AG04450 (cell line): Measurements from ENCODE around the gene TPSG1. TPM values are rescaled to one million over a fixed set of nuclear protein-coding genes. Genes with fewer than 3 reads are reported as not detected.

Source experiments
- CTCF ChIA-PET: fragments of 300-600, 350-600 bp; formaldehyde crosslinking; extraction: SDS; loops from one replicate; lab custom pipeline; 2022; ENCODE audit warnings: antibody characterized with exemption, inconsistent platforms; lab: Charles Lee
- POLR2A ChIA-PET: fragments of 350-600 bp; formaldehyde crosslinking; extraction: SDS; loops from one replicate; lab custom pipeline; 2021; ENCODE audit warnings: antibody characterized with exemption, inconsistent platforms; lab: Yijun Ruan, JAX
- DNase-seq: peaks from one replicate; pipeline ENCODE4 v3.0.0-alpha.2; 2011; ENCODE audit warnings: low read depth, low spot score
- H3K27ac ChIP-seq: one replicate; pipeline ENCODE4 v1.5.1; 2012; ENCODE audit warnings: low read depth, low read length, control low read depth
- H3K27me3 ChIP-seq: one replicate; pipeline ENCODE4 v1.6.0; 2012; ENCODE audit warnings: low read length; ENCODE audit not compliant: control insufficient read depth, insufficient read depth
- H3K4me3 ChIP-seq: 2 replicates; pipeline ENCODE4 v1.5.1; 2011; ENCODE audit warnings: mild to moderate bottlenecking, low read depth, low read length, control low read depth
- H3K9me3 ChIP-seq: 2 replicates; pipeline ENCODE4 v1.5.1; 2012; ENCODE audit warnings: low read length; ENCODE audit not compliant: control insufficient read depth, insufficient read depth
- polyA plus RNA-seq: library from polyadenylated mRNA; depleted of rRNA; stranded (reverse); fragments of >200 nt; gene quantifications from 2 replicates; pipeline ENCODE4 v1.2.3, GENCODE V29; 2011
- TF ChIP-seq, protein P1 (sequence below): IDR thresholded peaks from 2 replicates; pipeline ENCODE4 v1.5.1; 2011; ENCODE audit warnings: low read depth, low read length, control low read depth, inconsistent platforms

TPSG1 gene
- polyA plus RNA-seq, 1 experiment = not detected

DNA sequence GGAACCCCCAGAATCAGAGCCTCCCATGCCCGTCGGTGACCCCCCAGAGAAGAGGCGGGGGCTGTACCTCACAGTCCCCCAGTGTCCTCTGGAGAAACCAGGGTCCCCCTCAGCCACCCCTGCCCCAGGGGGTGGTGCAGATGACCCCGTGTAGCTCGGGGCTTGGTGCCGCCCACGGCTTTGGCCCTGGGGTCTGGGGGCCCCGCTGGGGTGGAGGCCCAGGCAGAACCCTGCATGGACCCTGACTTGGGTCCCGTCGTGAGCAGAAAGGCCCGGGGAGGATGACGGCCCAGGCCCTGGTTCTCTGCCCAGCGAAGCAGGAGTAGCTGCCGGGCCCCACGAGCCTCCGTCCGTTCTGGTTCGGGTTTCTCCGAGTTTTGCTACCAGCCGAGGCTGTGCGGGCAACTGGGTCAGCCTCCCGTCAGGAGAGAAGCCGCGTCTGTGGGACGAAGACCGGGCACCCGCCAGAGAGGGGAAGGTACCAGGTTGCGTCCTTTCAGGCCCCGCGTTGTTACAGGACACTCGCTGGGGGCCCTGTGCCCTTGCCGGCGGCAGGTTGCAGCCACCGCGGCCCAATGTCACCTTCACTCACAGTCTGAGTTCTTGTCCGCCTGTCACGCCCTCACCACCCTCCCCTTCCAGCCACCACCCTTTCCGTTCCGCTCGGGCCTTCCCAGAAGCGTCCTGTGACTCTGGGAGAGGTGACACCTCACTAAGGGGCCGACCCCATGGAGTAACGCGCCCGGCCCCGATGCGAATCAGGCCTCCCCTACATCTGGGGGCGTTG lies 4.0 kb downstream of the TPSG1 start:
- CTCF ChIA-PET = no interaction called here
- DNase-seq = no peak
- Histone ChIP-seq H3K27me3 (no peaks in the 10 kb centered on the region), H3K4me3 (no peak overlapping the region), H3K27ac (no peak overlapping the region), H3K9me3 (no peaks in the 10 kb centered on the region; the same call in 1 of the 2 replicates)
- POLR2A ChIA-PET = no interaction called here
- TF ChIP-seq, protein P1, sequence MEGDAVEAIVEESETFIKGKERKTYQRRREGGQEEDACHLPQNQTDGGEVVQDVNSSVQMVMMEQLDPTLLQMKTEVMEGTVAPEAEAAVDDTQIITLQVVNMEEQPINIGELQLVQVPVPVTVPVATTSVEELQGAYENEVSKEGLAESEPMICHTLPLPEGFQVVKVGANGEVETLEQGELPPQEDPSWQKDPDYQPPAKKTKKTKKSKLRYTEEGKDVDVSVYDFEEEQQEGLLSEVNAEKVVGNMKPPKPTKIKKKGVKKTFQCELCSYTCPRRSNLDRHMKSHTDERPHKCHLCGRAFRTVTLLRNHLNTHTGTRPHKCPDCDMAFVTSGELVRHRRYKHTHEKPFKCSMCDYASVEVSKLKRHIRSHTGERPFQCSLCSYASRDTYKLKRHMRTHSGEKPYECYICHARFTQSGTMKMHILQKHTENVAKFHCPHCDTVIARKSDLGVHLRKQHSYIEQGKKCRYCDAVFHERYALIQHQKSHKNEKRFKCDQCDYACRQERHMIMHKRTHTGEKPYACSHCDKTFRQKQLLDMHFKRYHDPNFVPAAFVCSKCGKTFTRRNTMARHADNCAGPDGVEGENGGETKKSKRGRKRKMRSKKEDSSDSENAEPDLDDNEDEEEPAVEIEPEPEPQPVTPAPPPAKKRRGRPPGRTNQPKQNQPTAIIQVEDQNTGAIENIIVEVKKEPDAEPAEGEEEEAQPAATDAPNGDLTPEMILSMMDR = no peak

DNA sequence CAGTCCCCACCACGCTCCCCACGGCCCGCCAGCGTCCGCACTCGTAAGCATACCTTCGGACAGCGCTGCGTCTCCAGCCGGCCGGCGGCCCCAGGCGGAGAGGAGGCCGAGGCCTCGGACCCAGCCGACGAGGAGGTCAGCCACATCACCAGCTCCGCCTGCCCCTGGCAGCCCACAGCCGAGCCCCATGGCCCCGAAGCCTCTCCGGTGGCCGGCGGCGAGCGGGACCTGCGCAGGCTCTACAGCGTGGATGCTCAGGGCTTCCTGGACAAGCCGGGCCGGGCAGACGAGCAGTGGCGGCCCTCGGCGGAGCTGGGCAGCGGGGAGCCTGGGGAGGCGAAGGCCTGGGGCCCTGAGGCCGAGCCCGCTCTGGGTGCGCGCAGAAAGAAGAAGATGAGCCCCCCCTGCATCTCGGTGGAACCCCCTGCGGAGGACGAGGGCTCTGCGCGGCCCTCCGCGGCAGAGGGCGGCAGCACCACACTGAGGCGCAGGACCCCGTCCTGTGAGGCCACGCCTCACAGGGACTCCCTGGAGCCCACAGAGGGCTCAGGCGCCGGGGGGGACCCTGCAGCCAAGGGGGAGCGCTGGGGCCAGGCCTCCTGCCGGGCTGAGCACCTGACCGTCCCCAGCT lies 4.9 kb downstream of the TPSG1 start:
- TF ChIP-seq, protein P1 = no peak
- DNase-seq = no peak
- POLR2A ChIA-PET = no interaction called here
- CTCF ChIA-PET = no interaction called here
- H3K27me3 ChIP-seq = no peaks in the 10 kb centered on the region
- H3K9me3 ChIP-seq = no peaks in the 10 kb centered on the region; the same call in 1 of the 2 replicates
- no peak overlapping the region for H3K4me3 ChIP-seq
- H3K27ac ChIP-seq = no peak overlapping the region

DNA sequence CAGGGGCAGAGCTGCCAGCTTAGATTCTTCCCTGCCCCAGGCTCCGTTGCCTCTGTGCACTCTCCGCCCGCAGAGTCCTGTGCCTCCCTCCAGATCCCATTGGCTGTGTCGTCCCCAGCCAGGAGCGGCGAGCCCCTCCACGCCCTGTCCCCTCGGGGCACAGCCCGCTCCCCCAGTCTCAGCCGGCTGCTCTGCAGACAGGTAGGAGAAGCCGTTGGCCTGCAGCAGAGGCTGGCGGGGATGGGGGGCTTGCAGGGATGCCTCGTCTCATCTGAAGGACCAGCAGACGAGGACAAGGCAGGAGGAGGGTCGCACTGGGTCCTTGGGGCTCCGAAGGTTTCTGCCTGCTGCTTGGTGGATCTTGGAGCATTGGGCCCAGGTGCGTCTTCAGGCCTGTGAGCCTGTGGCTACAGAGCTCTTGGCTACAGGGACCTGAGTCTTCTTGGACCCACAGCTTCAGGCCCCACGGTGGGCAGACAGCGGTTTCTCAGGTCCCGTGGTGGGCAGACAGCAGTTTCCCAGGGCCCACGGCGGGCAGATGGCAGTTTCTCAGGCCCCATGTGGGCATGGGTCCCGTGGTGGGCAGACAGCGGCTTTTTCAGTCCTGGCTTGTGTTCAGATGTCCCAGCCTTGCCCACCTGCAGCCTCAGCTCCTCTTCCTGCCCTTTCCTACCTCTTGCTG lies 6.0 kb downstream of the TPSG1 start:
- ChIA-PET CTCF (no interaction called here), POLR2A (no interaction called here)
- Histone ChIP-seq H3K27ac (no peak overlapping the region), H3K4me3 (no peak overlapping the region), H3K27me3 (no peaks in the 10 kb centered on the region), H3K9me3 (no peaks in the 10 kb centered on the region; the same call in 1 of the 2 replicates)
- TF ChIP-seq, protein P1 = no peak
- no peak for DNase-seq

DNA sequence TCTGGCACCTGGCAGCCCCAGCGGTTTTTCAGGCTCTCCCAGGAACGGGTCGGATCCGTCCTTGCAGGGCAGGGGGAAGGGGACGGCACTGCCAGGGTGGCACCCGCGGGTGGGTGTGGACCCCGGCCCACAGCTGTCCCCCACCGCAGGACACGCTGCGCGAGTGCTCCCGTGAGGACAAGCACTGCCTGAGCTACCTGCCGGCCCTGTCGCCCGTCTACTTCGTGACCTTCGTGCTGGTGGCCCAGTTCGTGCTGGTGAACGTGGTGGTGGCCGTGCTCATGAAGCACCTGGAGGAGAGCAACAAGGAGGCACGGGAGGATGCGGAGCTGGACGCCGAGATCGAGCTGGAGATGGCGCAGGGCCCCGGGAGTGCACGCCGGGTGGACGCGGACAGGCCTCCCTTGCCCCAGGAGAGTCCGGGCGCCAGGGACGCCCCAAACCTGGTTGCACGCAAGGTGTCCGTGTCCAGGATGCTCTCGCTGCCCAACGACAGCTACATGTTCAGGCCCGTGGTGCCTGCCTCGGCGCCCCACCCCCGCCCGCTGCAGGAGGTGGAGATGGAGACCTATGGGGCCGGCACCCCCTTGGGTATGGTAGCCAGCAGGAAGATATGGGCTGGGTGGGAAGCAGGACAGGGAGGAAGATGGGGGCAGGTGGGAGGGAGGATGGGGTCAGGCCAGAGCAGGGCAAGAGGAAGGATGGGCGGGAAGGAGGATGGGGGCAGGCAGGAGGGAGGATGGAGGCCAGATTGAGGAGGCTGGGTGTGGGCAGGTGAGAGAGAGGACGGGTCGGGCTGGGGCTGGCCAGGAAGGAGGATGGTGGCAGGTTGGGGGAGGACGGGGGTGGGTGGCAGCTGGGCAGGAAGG lies 6.8 kb downstream of the TPSG1 start:
- Histone ChIP-seq H3K9me3 (peaks cover under 1% of the 10 kb centered on the region; the same call in 1 of the 2 replicates), H3K27me3 (no peaks in the 10 kb centered on the region), H3K27ac (no peak overlapping the region), H3K4me3 (no peak overlapping the region)
- DNase-seq = no peak
- ChIA-PET POLR2A (no interaction called here), CTCF (interaction anchor here (0.7 kb wide), 1 partner anchor 115 kb away, joined by 5 read pairs; no protein-coding TSS in a partner anchor)
- TF ChIP-seq, protein P1 = no peak
